HepG2 (cell line): ENCODE results near the gene ANG. TPM values are rescaled to one million over a fixed set of nuclear protein-coding genes. Genes with fewer than 3 reads are reported as not detected.
A peak's percentile ranks its signal among the peaks of the same experiment; 100 is the strongest.

ENCODE experiments used
- ATAD3A ChIP-seq: sonication (generic); formaldehyde crosslinking; IDR thresholded peaks from 2 replicates; pipeline ENCODE4 v1.4.0; 2020; ENCODE audit warnings: missing genetic modification reagents
- ATM ChIP-seq: fragments of 450-650 bp; IDR thresholded peaks from 2 replicates; pipeline ENCODE4 v1.7.1; 2017; ENCODE audit warnings: mild to moderate bottlenecking, borderline replicate concordance
- BRCA1 ChIP-seq: sonication (generic); formaldehyde crosslinking; IDR thresholded peaks from 2 replicates; pipeline ENCODE4 v1.4.0; 2020; ENCODE audit warnings: missing genetic modification reagents
- CC2D1A ChIP-seq: sonication (generic); formaldehyde crosslinking; IDR thresholded peaks from 2 replicates; pipeline ENCODE4 v1.8.1; 2023; ENCODE audit warnings: mild to moderate bottlenecking, missing genetic modification reagents
- FOXA1 ChIP-seq, 2 experiments: fragments of 450-650 bp in 1 of 2; sonication (generic) in 1 of 2; formaldehyde crosslinking in 1 of 2; IDR thresholded peaks; 2 replicates each; pipeline versions ENCODE4 v1.4.0 to v1.6.1; 2016 to 2020; ENCODE audit warnings: missing genetic modification reagents in 1 of 2
- HNRNPUL1 ChIP-seq: fragments of 200-400 bp; formaldehyde crosslinking; IDR thresholded peaks from 2 replicates; pipeline ENCODE4 v1.6.1; 2017; ENCODE audit warnings: low read depth, mild to moderate bottlenecking, low read length, moderate library complexity
- JARID2 ChIP-seq: sonication (generic); formaldehyde crosslinking; IDR thresholded peaks from 2 replicates; pipeline ENCODE4 v1.8.1; 2023; ENCODE audit warnings: missing genetic modification reagents, inconsistent platforms; ENCODE audit not compliant: insufficient replicate concordance
- KAT2B ChIP-seq: fragments of 150-350 bp; IDR thresholded peaks from 2 replicates; pipeline ENCODE4 v1.6.1; 2014; ENCODE audit warnings: low read depth, low read length, borderline replicate concordance
- KAT7 ChIP-seq: IDR thresholded peaks from 2 replicates; pipeline ENCODE4 v1.6.1; 2018; ENCODE audit warnings: borderline replicate concordance, missing compliant biosample characterization
- NR3C1 ChIP-seq: sonication (generic); formaldehyde crosslinking; IDR thresholded peaks from 2 replicates; pipeline ENCODE4 v1.4.0; 2020; ENCODE audit warnings: missing genetic modification reagents
- PRMT3 ChIP-seq: sonication (generic); formaldehyde crosslinking; IDR thresholded peaks from 2 replicates; pipeline ENCODE4 v1.8.1; 2022; ENCODE audit warnings: low read depth, mild to moderate bottlenecking, moderate library complexity, missing genetic modification reagents, borderline replicate concordance
- TFE3 ChIP-seq: IDR thresholded peaks from 2 replicates; pipeline ENCODE4 v1.6.1; 2016
- U2AF2 ChIP-seq: fragments of 200-400 bp; formaldehyde crosslinking; IDR thresholded peaks from 2 replicates; pipeline ENCODE4 v1.6.1; 2017; ENCODE audit warnings: low read depth, mild to moderate bottlenecking, low read length
- WIZ ChIP-seq: sonication (generic); formaldehyde crosslinking; IDR thresholded peaks from 2 replicates; pipeline ENCODE4 v1.5.1; 2020; ENCODE audit warnings: mild to moderate bottlenecking, missing genetic modification reagents
- XRCC5 ChIP-seq: fragments of 200-400 bp; formaldehyde crosslinking; optimal IDR thresholded peaks from 2 replicates; pipeline ENCODE3; 2017; ENCODE audit warnings: mild to moderate bottlenecking, low read length
- ZNF121 ChIP-seq: sonication (generic); formaldehyde crosslinking; IDR thresholded peaks from 2 replicates; pipeline ENCODE4 v1.5.0; 2020; ENCODE audit warnings: mild to moderate bottlenecking, missing genetic modification reagents
- ZNF138 ChIP-seq: sonication (generic); formaldehyde crosslinking; IDR thresholded peaks from 2 replicates; pipeline ENCODE4 v1.5.0; 2020; ENCODE audit warnings: mild to moderate bottlenecking, low read depth, missing genetic modification reagents
- ZNF383 ChIP-seq: sonication (generic); formaldehyde crosslinking; IDR thresholded peaks from 2 replicates; pipeline ENCODE4 v1.4.0; 2020; ENCODE audit warnings: missing genetic modification reagents, mild to moderate bottlenecking, borderline replicate concordance
- ZNF496 ChIP-seq: sonication (generic); formaldehyde crosslinking; IDR thresholded peaks from 2 replicates; pipeline ENCODE4 v1.8.1; 2023; ENCODE audit warnings: mild to moderate bottlenecking, moderate library complexity, missing genetic modification reagents; ENCODE audit not compliant: insufficient replicate concordance
- ZNF549 ChIP-seq: sonication (generic); formaldehyde crosslinking; IDR thresholded peaks from 2 replicates; pipeline ENCODE4 v1.5.0; 2020; ENCODE audit warnings: missing genetic modification reagents
- ZNF646 ChIP-seq: sonication (generic); formaldehyde crosslinking; IDR thresholded peaks from 2 replicates; pipeline ENCODE4 v1.9.0; 2021; ENCODE audit warnings: mild to moderate bottlenecking, missing genetic modification reagents
- ZNF841 ChIP-seq: sonication (generic); formaldehyde crosslinking; IDR thresholded peaks from 2 replicates; pipeline ENCODE4 v1.8.1; 2023; ENCODE audit warnings: missing genetic modification reagents, borderline replicate concordance
- ZNF878 ChIP-seq: sonication (generic); formaldehyde crosslinking; IDR thresholded peaks from 2 replicates; pipeline ENCODE4 v1.8.1; 2023; ENCODE audit warnings: mild to moderate bottlenecking, missing genetic modification reagents, moderate library complexity
- polyA plus RNA-seq, 8 experiments: library from polyadenylated mRNA; depleted of rRNA in 3 of 8; stranded (reverse) in 7 of 8; unstranded in 1 of 8; fragments of >200 nt; fragmentation: Illumina TruSeq in 4 of 8; extraction: Trizol in 4 of 8; gene quantifications; 2 replicates each; pipeline versions ENCODE4 v1.2.1 to v1.2.3, GENCODE V29; 2011 to 2016; ENCODE audit warnings: low read depth in 4 of 8, missing spikeins in 1 of 8, mixed read lengths in 1 of 8; ENCODE audit not compliant: insufficient read depth in 1 of 8
- total RNA-seq, 5 experiments: library from RNA; depleted of rRNA; stranded (reverse); fragments of >200 nt; fragmentation: Illumina TruSeq; extraction: Trizol; gene quantifications; 2 replicates each; pipeline ENCODE4 v1.2.3, GENCODE V29; 2016; ENCODE audit warnings: low read depth in 1 of 5

Gene ANG
- total and polyA plus RNA-seq, 2 of the 13 experiments (the other 11 are each of a cell fraction or from before 2014, with no cell fraction given): 83.6 to 401 TPM

GRCh38 chr14:20690848-20691640 lies 2.5 kb downstream of the ANG start (continued):
- TF ChIP-seq ZNF138 (no peak), BRCA1 (no peak), TFE3 (no peak), KAT2B (no peak), ATAD3A (CRISPR knock-in tag) (no peak), ZNF121 (CRISPR knock-in tag) (no peak), ZNF383 (no peak), XRCC5 (no peak), ZNF878 (CRISPR knock-in tag) (no peak), NR3C1 (CRISPR knock-in tag) (no peak), KAT7 (CRISPR knock-in tag) (no peak), ZNF646 (CRISPR knock-in tag) (no peak), WIZ (CRISPR knock-in tag) (no peak), PRMT3 (no peak), FOXA1 (IDR thresholded peaks at IDR 0.05) (no peak), FOXA1 (CRISPR knock-in tag; IDR thresholded peaks at IDR 0.05) (no peak), ZNF549 (CRISPR knock-in tag) (no peak), JARID2 (CRISPR knock-in tag) (peak; percentile 25), ZNF496 (CRISPR knock-in tag) (no peak), ZNF841 (CRISPR knock-in tag) (no peak), CC2D1A (0 out of 2 replicates have a peak, but pooled peaks have one; percentile 57), U2AF2 (no peak), HNRNPUL1 (no peak), ATM (no peak)
